ENCODE results near the gene CRKL.

DNA sequence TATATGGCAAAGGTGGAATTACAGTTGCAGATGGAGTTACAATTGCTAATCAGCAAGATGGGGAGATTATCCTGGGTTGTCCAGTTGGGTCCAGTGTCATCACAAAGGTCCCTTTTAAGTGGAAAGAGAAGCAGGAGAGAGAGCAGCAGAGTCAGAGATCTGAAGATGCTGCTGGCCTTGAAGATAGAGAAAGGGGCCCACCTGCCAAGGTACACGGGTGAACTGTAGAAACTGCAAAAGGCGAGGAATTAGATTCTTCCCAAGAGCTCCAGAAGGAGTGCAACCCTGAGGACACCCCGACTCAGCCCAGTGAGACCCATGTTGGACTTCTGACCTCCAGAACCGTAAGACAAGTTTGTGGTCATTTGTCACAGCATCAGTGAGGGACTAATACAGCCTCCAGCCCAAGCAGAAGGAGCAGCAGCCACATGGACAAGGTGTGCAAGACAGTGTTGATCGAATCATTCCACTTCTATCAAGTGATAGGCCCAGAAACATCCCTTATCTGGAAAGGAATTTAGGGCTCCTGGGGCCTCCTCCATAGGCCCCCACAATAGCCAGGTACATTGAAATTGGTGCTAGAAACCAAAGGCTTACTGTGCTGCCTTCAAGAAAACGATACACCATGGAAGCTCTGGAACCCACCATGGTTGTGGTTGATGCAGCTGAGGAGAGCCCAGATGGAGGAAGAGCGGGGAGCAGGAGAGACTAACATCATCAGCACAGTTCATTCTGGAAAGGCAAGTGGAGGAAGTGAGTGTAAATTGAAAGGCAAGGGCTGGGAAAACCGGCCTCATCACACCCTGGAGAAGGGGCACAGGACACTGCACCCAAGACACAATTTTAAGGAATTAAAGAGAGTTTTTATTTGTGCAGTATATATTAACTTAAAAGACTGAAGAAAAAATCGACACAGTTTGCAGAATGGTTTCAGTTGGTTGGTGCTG, 35.1 kb upstream of the CRKL start:
- TF ChIP-seq, protein P1, sequence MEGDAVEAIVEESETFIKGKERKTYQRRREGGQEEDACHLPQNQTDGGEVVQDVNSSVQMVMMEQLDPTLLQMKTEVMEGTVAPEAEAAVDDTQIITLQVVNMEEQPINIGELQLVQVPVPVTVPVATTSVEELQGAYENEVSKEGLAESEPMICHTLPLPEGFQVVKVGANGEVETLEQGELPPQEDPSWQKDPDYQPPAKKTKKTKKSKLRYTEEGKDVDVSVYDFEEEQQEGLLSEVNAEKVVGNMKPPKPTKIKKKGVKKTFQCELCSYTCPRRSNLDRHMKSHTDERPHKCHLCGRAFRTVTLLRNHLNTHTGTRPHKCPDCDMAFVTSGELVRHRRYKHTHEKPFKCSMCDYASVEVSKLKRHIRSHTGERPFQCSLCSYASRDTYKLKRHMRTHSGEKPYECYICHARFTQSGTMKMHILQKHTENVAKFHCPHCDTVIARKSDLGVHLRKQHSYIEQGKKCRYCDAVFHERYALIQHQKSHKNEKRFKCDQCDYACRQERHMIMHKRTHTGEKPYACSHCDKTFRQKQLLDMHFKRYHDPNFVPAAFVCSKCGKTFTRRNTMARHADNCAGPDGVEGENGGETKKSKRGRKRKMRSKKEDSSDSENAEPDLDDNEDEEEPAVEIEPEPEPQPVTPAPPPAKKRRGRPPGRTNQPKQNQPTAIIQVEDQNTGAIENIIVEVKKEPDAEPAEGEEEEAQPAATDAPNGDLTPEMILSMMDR (IDR thresholded peaks at IDR 0.05) = no peak
- no peak for TF ChIP-seq POLR2A (IDR thresholded peaks at IDR 0.05)
